SHP77 (cell line): ENCODE measurements around the gene ARHGAP22.

Experiments used
- DNase-seq, 2 experiments: peaks; one replicate each; lab custom pipeline; 2025; lab: John Stamatoyannopoulos, UW

Gene ARHGAP22

GRCh38 chr10:48463318-48464003 lies 141.4 kb downstream of the ARHGAP22 start:
- DNase-seq, result no peak

- DNase-seq, result no peak
Measured at GRCh38 chr10:48462482-48463020, 142.3 kb downstream of the ARHGAP22 start.

- no peak for DNase-seq
Measured at GRCh38 chr10:48461623-48462481, 143.0 kb downstream of the ARHGAP22 start.

- no peak for DNase-seq
Measured at GRCh38 chr10:48460182-48460581, 144.7 kb downstream of the ARHGAP22 start.

GRCh38 chr10:48459270-48460150 lies 145.4 kb downstream of the ARHGAP22 start:
- no peak for DNase-seq

GRCh38 chr10:48458662-48459048 lies 146.2 kb downstream of the ARHGAP22 start:
- DNase-seq, result no peak

GRCh38 chr10:48457949-48458661 lies 146.8 kb downstream of the ARHGAP22 start:
- DNase-seq, result no peak

GRCh38 chr10:48456808-48457761 lies 147.8 kb downstream of the ARHGAP22 start:
- DNase-seq, result no peak

GRCh38 chr10:48456361-48456804 lies 148.5 kb downstream of the ARHGAP22 start:
- no peak for DNase-seq

- no peak for DNase-seq
Measured at GRCh38 chr10:48455392-48456151, 149.3 kb downstream of the ARHGAP22 start.

GRCh38 chr10:48455055-48455391 lies 149.8 kb downstream of the ARHGAP22 start:
- no peak for DNase-seq

GRCh38 chr10:48454302-48455054 lies 150.4 kb downstream of the ARHGAP22 start:
- DNase-seq, result no peak

GRCh38 chr10:48453451-48454301 lies 151.2 kb downstream of the ARHGAP22 start:
- no peak for DNase-seq

GRCh38 chr10:48452879-48453412 lies 151.9 kb downstream of the ARHGAP22 start:
- DNase-seq, result no peak

- no peak for DNase-seq
Measured at GRCh38 chr10:48451969-48452878, 152.6 kb downstream of the ARHGAP22 start.

- DNase-seq, result no peak
Measured at GRCh38 chr10:48450741-48451466, 154.0 kb downstream of the ARHGAP22 start.
